ENCODE measurements around the gene SAP30. TPM values are rescaled to one million over a fixed set of nuclear protein-coding genes. Genes with fewer than 3 reads are reported as not detected.

SAP30 gene
- total RNA-seq, 4 donors from 2014 or later = 27.7 to 88.5 (median 49.1) TPM

DNA sequence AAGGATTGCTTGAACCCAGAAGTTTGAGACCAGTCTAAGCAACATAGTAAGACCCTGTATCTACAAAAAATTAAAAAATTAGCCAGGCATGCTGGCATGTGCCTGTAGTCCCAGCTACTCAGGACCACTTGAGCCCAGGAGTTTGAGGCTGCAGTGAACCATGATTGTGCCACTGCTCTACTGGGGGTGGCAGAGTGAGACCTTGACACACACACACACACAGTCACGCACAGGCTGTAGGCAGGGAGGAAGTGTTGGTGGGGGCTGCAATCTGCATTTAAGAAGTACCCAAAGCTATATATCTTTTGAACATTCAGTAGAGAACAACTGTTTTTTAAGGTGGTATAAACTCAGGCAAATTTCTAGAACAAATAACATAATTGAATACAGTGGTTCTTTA lies 20.9 kb downstream of the SAP30 start:
- TF ChIP-seq, protein P1, sequence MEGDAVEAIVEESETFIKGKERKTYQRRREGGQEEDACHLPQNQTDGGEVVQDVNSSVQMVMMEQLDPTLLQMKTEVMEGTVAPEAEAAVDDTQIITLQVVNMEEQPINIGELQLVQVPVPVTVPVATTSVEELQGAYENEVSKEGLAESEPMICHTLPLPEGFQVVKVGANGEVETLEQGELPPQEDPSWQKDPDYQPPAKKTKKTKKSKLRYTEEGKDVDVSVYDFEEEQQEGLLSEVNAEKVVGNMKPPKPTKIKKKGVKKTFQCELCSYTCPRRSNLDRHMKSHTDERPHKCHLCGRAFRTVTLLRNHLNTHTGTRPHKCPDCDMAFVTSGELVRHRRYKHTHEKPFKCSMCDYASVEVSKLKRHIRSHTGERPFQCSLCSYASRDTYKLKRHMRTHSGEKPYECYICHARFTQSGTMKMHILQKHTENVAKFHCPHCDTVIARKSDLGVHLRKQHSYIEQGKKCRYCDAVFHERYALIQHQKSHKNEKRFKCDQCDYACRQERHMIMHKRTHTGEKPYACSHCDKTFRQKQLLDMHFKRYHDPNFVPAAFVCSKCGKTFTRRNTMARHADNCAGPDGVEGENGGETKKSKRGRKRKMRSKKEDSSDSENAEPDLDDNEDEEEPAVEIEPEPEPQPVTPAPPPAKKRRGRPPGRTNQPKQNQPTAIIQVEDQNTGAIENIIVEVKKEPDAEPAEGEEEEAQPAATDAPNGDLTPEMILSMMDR (IDR thresholded peaks at IDR 0.05) = no peak
- no peak for TF ChIP-seq POLR2A (IDR thresholded peaks at IDR 0.05)
- no peak for TF ChIP-seq EP300 (IDR thresholded peaks at IDR 0.05)
- H3K27me3 ChIP-seq = no peaks in the 10 kb centered on the region

GRCh38 chr4:173397604-173398003 lies 26.9 kb downstream of the SAP30 start:
- no peak overlapping the region for H3K4me3 ChIP-seq
- peaks cover 0 to 21% (median 4%) of the 10 kb centered on the region in 4 donors for H3K4me1 ChIP-seq
- H3K27ac ChIP-seq = no peak overlapping the region
- no peaks in the 10 kb centered on the region for H3K9me3 ChIP-seq
- TF ChIP-seq EP300 (IDR thresholded peaks at IDR 0.05) (no peak), POLR2A (IDR thresholded peaks at IDR 0.05) (no peak)
- TF ChIP-seq, protein P1 (IDR thresholded peaks at IDR 0.05) = no peak
- no peaks in the 10 kb centered on the region for H3K27me3 ChIP-seq
- WGBS, 2 donors = 36% methylated on average over 1 of the region's 1 CpG
- no peak for DNase-seq (ENCODE audit: low spot score in 2 of 2)
- peaks cover 0 to 31% (median 0%) of the 10 kb centered on the region in 3 donors for H3K36me3 ChIP-seq

More for the DNA sequence above, 20.9 kb downstream of the SAP30 start:
- no peak for DNase-seq (ENCODE audit: low spot score in 2 of 2)
- no peaks in the 10 kb centered on the region for H3K9me3 ChIP-seq
- no peak overlapping the region for H3K4me3 ChIP-seq
- H3K36me3 ChIP-seq = peaks cover 0 to 68% (median 0%) of the 10 kb centered on the region in 3 donors
- WGBS, 2 donors = 86 to 100% methylated on average over 1 of the region's 1 CpG
- H3K27ac ChIP-seq = no peak overlapping the region
- no peaks in the 10 kb centered on the region for H3K4me1 ChIP-seq

DNA sequence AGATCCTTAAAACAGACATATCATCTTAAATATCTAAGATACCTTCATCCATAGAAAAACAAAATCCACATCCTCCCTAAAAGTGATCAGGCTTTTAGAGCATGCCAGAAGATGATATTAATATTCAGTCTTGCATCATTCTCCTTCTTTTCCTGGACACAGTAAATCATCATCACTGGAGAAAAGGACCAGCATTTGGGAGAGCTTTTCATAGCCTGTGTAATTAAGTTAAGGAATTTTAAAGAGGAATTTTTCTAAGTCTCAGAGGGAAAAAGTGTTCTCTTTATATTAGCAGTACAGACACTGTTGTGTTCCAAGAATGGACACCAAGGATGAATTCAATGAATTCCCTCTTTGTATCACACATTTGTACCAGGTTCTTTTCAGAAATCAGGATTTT lies 27.5 kb downstream of the SAP30 start:
- Histone ChIP-seq H3K27me3 (no peaks in the 10 kb centered on the region), H3K4me3 (no peak overlapping the region), H3K36me3 (peaks cover 0 to 31% (median 0%) of the 10 kb centered on the region in 3 donors), H3K27ac (peak overlapping the region in 1 of 4 donors; percentile 8), H3K4me1 (peaks cover 0 to 21% (median 4%) of the 10 kb centered on the region in 4 donors), H3K9me3 (no peaks in the 10 kb centered on the region)
- TF ChIP-seq, protein P1 (IDR thresholded peaks at IDR 0.05) = no peak
- TF ChIP-seq POLR2A (IDR thresholded peaks at IDR 0.05) (no peak), EP300 (IDR thresholded peaks at IDR 0.05) (no peak)
- no peak for DNase-seq (ENCODE audit: low spot score in 2 of 2)

DNA sequence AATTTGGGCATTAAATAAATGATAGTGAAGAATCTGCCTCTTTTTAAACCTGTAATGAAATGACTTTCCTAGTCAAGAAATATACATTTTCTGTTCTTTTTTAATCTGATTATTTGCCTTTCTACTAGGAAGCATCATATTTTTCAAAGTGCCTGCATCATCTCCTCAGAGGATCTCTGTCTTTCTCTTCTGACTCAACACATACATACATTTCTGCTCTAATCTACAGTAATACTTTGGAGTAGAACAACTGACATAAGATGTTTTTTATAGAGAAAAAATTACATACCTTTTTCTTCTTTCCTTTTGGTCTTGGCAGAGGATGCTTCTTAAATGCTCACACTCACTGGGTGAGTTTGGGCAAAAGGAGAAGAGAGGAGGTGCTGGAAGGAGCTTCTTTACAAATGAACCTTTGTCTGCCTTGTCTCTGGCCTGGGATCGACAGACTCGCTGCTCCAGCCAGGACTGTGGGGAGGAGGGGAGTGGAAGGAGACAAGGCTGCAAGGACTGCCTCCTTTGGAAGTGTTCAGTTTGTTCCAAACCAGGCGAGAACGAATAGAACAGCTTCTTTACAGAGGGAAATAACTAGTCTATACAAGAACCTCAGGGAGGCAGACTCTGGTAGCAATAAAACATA lies 28.1 kb downstream of the SAP30 start, which contains the start of gene SCRG1:
Gene SCRG1 (minus strand): TSS at position 338 of the 637 bp plus-strand sequence. CDS start 7,702 bp downstream, outside the sequence.
- 32 to 35% methylated on average over 4 of the region's 4 CpGs for WGBS, 2 donors
- H3K4me3 ChIP-seq = no peak within 1 kb of the TSS

GRCh38 chr4:173401063-173401462 lies 30.3 kb downstream of the SAP30 start:
- 93 to 97% methylated on average over 4 of the region's 4 CpGs for WGBS, 2 donors
- no peaks in the 10 kb centered on the region for H3K27me3 ChIP-seq

More for the DNA sequence above, 28.1 kb downstream of the SAP30 start, which contains the start of gene SCRG1:
- Histone ChIP-seq H3K27ac (peak within 1 kb of the TSS in 1 of 4 donors; percentile 51), H3K9me3 (no peaks in the 10 kb centered on the region), H3K27me3 (no peaks in the 10 kb centered on the region), H3K36me3 (peaks cover 0 to 32% (median 0%) of the 10 kb centered on the region in 3 donors), H3K4me1 (peaks cover 0 to 21% (median 4%) of the 10 kb centered on the region in 4 donors)
- DNase-seq (ENCODE audit: low spot score in 2 of 2) = peak in 1 of 2 donors; percentile 38
- TF ChIP-seq EP300 (IDR thresholded peaks at IDR 0.05) (no peak), POLR2A (IDR thresholded peaks at IDR 0.05) (no peak)
- TF ChIP-seq, protein P1 (IDR thresholded peaks at IDR 0.05) = no peak

More at GRCh38 chr4:173401063-173401462, 30.3 kb downstream of the SAP30 start:
- no peak for DNase-seq (ENCODE audit: low spot score in 2 of 2)
- H3K36me3 ChIP-seq = peaks cover 0 to 43% (median 0%) of the 10 kb centered on the region in 3 donors
- H3K4me3 ChIP-seq = no peak overlapping the region
- TF ChIP-seq EP300 (IDR thresholded peaks at IDR 0.05) (no peak), POLR2A (IDR thresholded peaks at IDR 0.05) (no peak)
- TF ChIP-seq, protein P1 (IDR thresholded peaks at IDR 0.05) = no peak
- no peak overlapping the region for H3K27ac ChIP-seq
- peaks cover 0 to 21% (median 4%) of the 10 kb centered on the region in 4 donors for H3K4me1 ChIP-seq
- H3K9me3 ChIP-seq = no peaks in the 10 kb centered on the region
